Stimulated activated CD8-positive, alpha-beta memory T cell treated with anti-CD3 and anti-CD28 coated beads, Interleukin-15, amount 100 ng/mL, for 24 hours (primary cell): ENCODE data around the gene PCDHB11.
"Not testable (repeated sequence)": the region's sequence is repeated elsewhere in the genome, so short reads cannot be mapped to it uniquely, and the experiment has no call there.

Experiments used
- DNase-seq: peaks from one replicate; pipeline ENCODE4 v3.0.0-alpha.2; 2020; ENCODE audit warnings: low read depth

Gene PCDHB11

GRCh38 chr5:141241496-141241895 is 42.1 kb downstream of the PCDHB11 start:
- no peak for DNase-seq

GRCh38 chr5:141245250-141245717 is 45.9 kb downstream of the PCDHB11 start, which contains the start of gene PCDHB15:
PCDHB15 (plus strand) TSS chr5:141245395; CDS start chr5:141245579, 184 bp downstream.
- no peak for DNase-seq

GRCh38 chr5:141246971-141247370 is 47.5 kb downstream of the PCDHB11 start:
- not testable (repeated sequence) for DNase-seq

GRCh38 chr5:141247434-141247833 is 48.0 kb downstream of the PCDHB11 start:
- DNase-seq, result not testable (repeated sequence)

GRCh38 chr5:141250576-141250975 is 51.1 kb downstream of the PCDHB11 start:
- DNase-seq, result no peak
